GM21526 (cell line): Measurements from ENCODE around the gene NFATC2IP.
"Not testable (repeated sequence)": the region's sequence is repeated elsewhere in the genome, so short reads cannot be mapped to it uniquely, and the experiment has no call there.

ENCODE experiments used
- ATAC-seq: cut with Tn5 transposase; IDR thresholded peaks from one replicate; pipeline ENCODE4 v1.9.1; 2021; ENCODE audit warnings: moderate library complexity; ENCODE audit not compliant: unreplicated experiment, low FRiP score

NFATC2IP gene

DNA sequence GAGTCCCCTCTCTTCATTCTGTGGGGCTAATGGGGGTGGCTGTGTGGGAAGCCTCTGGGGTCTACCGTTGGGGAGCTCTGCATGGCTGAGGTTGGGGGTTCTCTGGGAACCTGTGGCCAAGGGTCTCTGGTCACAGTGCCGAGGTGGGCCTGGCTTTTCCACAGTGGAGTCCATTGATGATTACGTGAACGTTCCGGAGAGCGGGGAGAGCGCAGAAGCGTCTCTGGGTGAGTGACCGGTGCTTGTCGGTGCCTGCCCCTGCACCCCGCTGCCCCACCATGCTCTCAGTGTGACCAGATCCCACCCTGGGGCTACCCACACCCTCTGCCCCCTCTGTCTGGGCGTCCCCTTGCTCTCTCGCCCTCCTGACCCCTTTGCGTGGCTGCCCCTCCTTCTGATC is 38.6 kb downstream of the NFATC2IP start:
- ATAC-seq = no peak

DNA sequence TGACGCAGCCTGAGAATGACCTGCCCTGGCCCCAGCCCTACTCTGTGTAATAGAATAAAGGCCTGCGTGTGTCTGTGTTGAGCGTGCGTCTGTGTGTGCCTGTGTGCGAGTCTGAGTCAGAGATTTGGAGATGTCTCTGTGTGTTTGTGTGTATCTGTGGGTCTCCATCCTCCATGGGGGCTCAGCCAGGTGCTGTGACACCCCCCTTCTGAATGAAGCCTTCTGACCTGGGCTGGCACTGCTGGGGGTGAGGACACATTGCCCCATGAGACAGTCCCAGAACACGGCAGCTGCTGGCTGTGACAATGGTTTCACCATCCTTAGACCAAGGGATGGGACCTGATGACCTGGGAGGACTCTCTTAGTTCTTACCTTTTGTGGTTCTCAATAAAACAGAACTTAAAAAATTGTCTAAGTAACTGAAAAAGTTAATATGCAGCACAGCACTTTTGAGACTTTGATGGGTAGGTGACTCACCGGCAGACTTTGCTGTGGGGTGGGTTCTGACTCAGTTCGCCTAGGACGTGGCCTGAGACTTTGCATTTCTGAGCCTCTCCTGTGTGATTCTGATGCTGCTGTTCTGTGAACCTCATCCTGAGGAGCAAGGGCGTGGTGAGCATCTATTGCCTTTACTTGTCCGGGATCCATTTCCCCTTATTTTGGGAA is 39.8 kb downstream of the NFATC2IP start:
- ATAC-seq = no peak

DNA sequence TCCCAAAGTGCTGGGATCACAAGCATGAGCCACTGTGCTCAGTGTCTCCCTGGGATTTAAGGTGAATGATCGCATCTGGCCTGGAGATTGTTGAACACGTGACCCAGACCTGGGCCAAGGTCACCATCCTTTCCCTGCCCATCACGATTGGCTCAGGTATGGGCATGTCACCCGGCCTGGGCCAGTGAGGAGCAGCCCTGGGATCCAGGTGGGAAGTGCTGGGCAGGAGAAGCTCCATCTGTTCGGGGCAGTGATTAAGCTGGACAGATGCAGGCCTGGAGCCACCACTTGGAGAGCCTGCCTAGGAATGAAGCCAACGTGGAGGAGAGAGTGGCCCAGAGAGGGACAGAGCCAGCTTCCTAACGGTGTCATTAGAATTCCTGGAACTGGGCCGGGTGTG is 41.0 kb downstream of the NFATC2IP start:
- no peak for ATAC-seq

DNA sequence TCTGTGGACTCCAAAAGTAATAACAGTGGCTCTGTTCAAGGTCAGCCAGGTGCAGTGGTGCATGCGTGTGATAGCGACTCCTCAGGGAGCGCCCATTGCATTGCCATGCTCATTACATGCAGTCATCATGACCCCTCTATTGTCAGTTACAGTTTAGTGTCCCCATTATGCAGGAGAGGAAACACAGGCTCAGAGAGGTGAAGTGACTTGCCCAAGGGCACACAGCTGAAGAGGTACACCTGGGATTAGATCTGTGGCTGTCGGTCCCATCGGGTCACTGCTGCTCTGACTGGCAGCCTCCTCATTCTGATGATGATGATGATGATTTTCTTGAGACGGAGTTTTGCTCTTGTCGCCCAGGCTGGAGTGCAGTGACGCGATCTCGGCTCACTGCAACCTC is 41.8 kb downstream of the NFATC2IP start:
- no peak for ATAC-seq

DNA sequence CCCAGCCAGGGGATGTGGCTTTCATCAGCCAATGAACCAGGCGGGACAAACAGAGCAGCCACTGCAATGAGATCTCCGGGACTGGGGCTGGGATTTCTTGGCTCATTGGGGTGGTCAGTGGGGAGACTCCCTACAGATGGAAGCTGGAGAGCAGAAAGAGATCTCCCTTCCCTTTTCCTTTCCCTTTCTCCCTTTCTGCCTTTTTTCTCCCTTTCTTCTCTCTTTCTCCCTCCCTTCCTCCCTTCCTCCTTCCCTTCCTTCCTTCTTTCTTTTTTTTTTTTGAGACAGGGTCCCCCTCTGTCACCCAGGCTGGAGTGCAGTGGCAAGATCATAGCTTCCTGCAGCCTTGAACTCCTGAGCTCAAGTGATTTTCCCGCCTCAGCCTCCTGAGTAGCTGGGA is 48.1 kb downstream of the NFATC2IP start:
- ATAC-seq = no peak

DNA sequence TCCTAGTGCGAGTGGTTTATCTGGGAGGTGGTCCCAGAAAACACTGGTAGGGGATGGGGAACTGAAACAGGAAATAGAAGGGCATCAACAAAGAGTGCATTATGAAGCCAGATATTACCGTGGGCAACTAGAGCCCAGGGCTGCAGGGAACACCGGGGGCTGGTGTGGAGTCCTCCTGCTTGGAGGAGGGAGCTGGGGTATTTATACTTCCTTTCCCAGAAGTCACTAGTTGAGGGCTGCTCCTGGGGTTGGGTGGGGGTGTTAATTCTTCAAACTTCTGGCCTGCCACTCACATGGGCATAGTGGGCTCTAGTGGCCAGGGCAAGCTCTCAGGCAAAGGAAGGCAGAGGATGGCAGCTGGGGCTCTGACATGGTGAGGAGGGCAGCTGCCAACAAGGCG is 48.8 kb downstream of the NFATC2IP start:
- no peak for ATAC-seq

DNA sequence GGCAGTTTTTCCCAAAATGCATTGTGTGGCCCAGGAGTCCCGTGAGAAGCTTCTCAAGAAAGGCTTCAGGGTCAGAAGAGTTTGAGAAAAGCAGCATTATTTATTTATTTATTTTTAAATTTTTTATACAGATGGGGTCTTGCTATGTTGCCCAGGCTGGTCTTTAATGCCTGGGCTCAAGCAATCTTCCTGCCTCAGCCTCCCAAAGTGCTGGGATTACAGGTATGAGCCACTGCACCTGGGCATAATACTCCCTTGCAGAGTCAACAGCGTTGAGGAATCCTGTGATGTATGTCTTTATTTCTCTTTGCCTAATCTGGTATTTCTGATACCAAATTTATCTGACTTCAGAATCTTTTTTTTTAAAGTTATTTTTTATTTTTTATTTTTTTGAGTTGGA is 49.3 kb downstream of the NFATC2IP start:
- no peak for ATAC-seq

DNA sequence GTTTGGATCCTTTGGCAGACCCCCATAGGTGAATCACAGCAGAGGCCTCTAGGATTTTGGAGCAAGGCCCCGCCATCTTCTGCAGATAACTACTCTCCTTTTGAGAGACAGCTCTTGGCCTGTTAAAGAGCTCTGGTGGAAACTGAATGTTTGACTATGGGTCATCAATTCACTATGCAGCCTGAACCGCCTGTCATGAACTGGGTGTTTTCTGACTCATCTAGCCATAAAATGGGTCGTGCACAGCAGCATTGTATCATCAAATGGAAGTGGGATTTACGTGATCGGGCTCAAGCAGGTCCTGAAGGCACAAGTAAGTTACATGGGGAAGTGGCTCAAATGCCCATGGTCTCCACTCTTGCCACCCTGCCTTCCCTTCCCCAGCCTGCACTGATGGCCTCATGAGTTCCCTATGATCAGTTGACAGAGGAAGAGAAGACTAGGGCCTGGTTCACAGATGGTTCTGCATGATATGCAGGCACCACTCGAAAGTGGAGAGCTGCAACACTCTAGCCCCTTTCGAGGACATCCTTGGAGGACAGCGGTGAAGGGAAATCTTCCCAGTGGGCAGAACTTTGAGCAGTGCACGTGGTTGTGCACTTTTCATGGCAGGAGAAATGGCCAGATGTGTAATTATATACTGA is 53.9 kb downstream of the NFATC2IP start:
- ATAC-seq = not testable (repeated sequence)

DNA sequence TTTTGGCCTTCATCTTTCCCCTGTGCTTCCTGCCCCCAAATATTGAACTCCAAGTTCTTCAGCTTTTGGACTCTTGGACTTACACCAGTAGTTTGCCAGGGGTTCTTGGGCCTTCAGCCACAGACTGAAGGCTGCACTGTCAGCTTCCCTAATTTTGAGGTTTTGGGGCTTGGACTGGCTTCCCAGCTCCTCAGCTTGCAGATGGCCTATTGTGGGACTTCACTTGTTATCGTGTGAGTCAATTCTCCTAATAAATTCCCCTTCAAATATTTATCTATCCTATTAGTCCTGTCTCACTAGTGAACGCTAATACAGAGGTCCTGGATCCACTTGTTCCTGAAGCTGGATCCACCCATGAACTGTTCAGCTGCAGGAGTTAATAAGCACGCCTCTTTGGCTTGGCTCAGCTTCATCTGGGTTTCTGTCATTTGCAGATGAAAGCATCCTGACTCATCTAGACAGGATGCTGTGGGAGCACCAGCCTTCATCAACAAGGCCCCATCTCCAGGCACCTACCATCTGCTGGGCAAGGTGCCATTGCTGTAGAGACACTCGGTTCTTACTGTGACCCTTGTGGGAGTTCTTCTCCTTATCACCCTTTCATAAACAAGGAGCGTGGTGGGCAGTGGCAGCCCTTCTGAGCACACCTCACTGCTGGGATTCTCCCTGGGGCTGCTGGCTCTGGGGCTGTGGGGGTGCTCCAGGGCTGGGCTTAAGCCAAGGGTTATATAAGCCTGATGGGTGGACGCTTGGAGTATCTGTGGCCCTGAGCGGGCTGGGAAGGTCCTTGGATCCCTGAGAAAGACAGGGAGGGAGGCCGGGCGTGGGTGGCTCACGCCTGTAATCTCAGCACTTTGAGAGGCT is 57.2 kb downstream of the NFATC2IP start:
- no peak for ATAC-seq

DNA sequence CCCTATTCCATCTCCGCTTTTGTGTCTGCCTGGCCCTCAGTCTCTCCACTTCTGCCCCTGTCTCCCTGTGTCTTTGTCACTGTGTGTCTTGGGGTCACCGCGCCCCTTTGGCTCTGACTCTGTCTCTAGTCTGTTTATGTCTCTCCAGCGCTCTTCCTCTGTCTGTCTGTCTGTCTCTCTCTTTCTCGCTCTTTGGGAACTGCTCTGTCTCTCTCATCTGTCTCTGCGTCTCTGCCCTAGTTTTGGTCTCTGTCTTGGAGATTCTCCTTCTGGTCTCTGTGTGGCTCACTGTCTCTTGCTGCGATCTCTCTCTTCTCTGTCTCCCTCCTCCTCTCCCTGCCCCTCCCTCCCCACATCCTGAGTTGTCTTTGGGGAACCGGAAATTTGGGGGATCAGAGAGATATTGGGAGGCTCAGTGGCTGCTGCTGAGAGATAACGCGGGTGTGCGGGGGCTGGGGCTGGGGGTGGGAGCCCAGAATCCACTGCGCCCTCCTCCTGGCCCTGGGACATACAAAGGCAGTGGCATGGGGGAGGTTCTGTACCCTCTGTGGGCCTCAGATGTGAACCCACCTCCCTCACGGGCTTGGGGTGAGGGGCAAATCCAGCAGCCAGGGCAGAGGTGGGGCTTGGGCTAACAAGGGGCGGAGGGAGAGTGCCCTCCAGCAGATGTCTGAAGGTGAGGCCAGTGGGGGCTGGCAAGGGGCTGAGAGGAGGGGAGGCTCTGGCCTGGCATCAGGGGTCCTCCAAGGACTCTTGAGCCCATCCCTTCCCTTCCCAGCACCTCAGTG is 58.5 kb downstream of the NFATC2IP start:
- no peak for ATAC-seq

DNA sequence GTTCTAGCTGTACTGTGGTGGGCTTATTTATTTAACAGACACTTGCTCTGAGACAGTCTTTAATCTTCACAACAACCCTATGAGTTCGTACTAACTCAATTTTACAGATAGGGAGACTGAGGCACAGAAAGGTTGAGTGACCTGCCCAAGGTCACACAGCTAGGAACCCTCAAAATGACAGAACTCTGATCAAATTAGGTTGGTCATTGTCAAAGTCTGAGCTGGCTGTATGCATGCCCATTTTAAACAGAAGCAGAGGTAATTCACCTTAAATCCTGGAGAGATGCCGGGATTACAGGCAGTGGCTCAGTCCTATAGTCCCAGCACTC is 59.1 kb downstream of the NFATC2IP start:
- no peak for ATAC-seq

DNA sequence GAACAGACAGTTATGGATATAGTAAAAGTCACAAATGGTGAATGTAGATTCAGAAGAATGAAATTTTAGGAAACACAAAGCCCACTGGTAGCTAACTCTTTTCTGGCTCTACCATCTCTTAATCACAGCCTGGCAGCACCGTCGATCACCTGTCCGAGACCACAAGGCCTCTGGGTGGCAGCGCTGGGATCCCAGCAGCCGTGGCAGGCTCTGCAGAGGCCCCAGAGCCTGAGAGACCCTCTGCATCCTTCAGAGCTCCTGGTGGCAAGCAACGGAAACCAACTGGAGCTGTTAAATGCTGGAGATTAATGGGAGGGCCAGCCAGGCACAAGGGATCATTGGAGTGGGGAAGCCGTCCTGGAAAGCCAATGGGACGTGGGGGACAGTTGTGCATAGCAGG is 60.4 kb downstream of the NFATC2IP start:
- no peak for ATAC-seq

DNA sequence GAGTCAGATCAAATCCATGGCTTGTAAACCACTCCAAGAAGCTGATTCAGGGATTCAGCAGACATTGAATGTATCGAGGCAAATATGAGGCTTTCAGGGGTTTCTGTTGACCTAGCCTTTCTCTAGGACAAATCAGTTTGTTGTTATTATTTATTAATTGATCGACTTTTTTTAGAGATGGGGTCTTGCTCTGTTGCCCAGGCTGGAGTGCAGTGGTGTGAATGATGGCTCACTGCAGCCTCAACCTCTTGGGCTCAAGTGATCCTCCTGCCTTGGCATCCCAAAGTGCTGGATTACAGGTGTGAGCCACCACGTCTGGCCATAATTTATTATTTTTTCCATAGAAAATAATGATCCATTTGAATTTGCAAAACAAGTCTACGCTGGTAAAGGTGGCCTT is 61.1 kb downstream of the NFATC2IP start:
- ATAC-seq = no peak

DNA sequence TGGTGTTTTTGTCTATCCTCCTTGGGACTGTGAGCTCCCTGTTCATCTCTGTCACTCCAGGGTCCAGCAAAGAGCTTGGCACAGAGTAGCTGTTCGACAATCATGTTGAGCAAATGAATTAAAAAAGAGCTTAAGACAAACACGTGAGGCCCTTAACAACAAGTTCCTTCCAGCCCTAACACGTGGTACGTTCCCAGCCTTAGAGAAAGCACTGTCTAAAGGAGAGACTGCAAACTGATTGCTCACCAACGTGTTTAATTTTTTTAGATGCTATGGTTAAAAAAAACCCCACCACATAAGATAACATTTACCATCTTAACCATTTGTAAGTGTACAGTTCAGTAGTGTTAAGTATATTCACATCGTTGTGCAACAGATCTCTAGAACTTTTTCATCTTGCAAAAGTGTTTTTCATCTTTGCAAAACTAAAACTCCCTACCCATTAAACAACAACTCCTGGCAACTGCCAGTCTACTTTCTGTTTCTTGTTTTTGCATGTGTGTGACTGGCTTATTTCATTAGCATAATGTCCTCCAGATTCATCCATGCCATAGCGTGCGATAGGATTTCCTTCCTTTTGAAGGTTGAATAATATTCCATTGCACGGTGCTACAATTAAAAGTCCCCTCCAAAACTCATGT is 62.3 kb downstream of the NFATC2IP start:
- ATAC-seq = no peak

DNA sequence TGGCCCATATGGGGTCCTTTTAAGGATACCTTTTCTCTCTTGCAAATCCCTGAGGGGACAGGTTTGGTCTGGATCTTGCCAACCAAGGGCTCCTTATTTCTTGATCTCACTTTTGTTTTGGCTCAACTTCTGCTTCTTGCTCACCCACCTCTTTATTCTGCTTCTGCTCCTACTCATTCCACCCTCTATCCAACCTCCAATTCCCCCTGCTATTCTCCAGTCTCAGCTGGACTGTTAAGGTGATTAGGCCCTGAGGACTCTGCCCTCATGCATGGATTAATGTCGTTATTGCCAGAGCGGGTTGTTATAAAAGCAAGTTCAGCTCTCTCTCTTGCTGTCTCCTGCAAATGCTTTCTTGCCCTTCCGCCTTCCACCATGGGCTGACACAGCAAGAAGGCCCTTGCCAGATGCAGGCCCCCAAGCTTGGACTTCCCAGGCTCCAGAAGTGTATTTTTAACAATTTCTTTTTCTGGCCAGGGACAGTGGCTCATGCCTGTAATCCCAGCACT is 63.9 kb downstream of the NFATC2IP start:
- ATAC-seq = no peak
